ENCODE results near the gene PRSS1.

The PRSS1 gene

GRCh38 chr7:142788303-142789289 is 39.3 kb downstream of the PRSS1 start:
- TF ChIP-seq POLR2A (IDR thresholded peaks at IDR 0.05; ENCODE audit: low read length) (no peak), GATA1 (IDR thresholded peaks at IDR 0.05; ENCODE audit: low read depth, low read length) (no peak)
- no peak for DNase-seq

DNA sequence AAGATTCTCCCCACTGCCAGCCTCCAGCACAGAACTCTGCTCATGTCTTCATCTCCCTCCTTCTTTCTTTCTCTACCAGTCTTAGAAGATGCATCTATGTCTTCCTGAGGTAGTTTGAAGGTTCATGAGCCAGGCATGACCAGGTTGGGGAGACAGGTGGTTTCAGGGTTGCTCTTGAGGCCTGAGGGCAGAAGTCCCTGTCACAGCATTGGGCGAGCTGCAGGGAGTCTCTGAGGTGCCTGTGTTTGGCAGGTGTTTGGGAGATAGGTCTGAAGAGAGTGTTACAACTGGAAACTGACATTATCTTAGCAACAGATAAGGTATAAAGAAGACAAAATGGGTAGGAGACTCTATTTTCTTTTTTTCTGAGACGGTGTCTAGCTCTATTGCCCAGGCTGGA is 40.2 kb downstream of the PRSS1 start:
- TF ChIP-seq GATA1 (IDR thresholded peaks at IDR 0.05; ENCODE audit: low read depth, low read length), result no peak
- no peak for TF ChIP-seq POLR2A (IDR thresholded peaks at IDR 0.05; ENCODE audit: low read length)
- DNase-seq, result no peak

GRCh38 chr7:142790056-142790455 is 40.8 kb downstream of the PRSS1 start:
- DNase-seq, result peak in 1 of 2 experiments; percentile 35
- no peak for TF ChIP-seq POLR2A (IDR thresholded peaks at IDR 0.05; ENCODE audit: low read length)

DNA sequence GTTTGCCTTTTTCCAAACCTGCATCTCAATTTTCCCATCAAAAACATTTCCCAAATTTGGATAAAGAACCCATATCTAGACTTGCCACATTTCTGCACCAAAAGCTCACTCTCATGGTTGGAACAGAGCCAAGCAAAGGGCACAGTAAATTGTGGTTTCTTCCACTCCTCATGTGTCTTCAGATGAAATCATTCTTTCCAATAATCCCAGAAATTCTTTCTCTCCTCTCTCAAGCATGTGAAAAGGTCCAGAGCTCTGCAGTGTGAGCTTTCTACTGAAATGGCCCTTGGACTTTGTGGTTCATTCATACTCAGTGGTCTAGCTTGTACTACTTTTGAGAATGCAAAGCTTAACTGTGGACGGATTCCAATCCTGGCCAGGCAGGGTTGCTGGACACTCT is 41.3 kb downstream of the PRSS1 start:
- TF ChIP-seq POLR2A (IDR thresholded peaks at IDR 0.05; ENCODE audit: low read length) (no peak), GATA1 (IDR thresholded peaks at IDR 0.05; ENCODE audit: low read depth, low read length) (no peak)

GRCh38 chr7:142791502-142791901 is 42.2 kb downstream of the PRSS1 start:
- no peak for DNase-seq
- TF ChIP-seq POLR2A (IDR thresholded peaks at IDR 0.05; ENCODE audit: low read length) (no peak), GATA1 (IDR thresholded peaks at IDR 0.05; ENCODE audit: low read depth, low read length) (no peak)

More for the DNA sequence above, 41.3 kb downstream of the PRSS1 start:
- DNase-seq, result peak; percentile 46 to 67

DNA sequence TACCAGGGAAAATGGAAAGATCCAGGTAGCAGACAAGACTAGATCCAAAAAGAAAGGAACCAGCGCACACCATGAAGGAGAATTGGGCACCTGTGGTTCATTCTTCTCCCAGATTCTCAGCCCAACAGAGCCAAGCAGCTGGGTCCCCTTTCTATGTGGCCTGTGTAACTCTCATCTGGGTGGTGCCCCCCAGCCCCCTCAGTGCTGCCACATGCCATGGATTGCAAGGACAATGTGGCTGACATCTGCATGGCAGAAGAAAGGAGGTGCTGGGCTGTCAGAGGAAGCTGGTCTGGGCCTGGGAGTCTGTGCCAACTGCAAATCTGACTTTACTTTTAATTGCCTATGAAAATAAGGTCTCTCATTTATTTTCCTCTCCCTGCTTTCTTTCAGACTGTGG is 42.9 kb downstream of the PRSS1 start:
- no peak for DNase-seq
- TF ChIP-seq POLR2A (IDR thresholded peaks at IDR 0.05; ENCODE audit: low read length) (no peak), GATA1 (IDR thresholded peaks at IDR 0.05; ENCODE audit: low read depth, low read length) (no peak)

DNA sequence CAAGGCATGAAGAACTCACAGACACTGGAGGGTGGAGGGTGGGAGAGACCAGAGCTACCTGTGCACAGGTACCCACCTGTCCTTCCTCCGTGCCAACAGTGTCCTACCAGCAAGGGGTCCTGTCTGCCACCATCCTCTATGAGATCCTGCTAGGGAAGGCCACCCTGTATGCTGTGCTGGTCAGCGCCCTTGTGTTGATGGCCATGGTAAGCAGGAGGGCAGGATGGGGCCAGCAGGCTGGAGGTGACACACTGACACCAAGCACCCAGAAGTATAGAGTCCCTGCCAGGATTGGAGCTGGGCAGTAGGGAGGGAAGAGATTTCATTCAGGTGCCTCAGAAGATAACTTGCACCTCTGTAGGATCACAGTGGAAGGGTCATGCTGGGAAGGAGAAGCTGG is 43.3 kb downstream of the PRSS1 start:
- TF ChIP-seq GATA1 (IDR thresholded peaks at IDR 0.05; ENCODE audit: low read depth, low read length) (no peak), POLR2A (IDR thresholded peaks at IDR 0.05; ENCODE audit: low read length) (no peak)
- no peak for DNase-seq

- TF ChIP-seq GATA1 (IDR thresholded peaks at IDR 0.05; ENCODE audit: low read depth, low read length) (no peak), POLR2A (IDR thresholded peaks at IDR 0.05; ENCODE audit: low read length) (no peak)
- DNase-seq, result no peak
Measured at GRCh38 chr7:142793156-142793555, 43.9 kb downstream of the PRSS1 start.

GRCh38 chr7:142795339-142795863 is 46.1 kb downstream of the PRSS1 start:
- no peak for TF ChIP-seq GATA1 (IDR thresholded peaks at IDR 0.05; ENCODE audit: low read depth, low read length)
- no peak for TF ChIP-seq POLR2A (IDR thresholded peaks at IDR 0.05; ENCODE audit: low read length)
- DNase-seq, result no peak

GRCh38 chr7:142796001-142796500 is 46.8 kb downstream of the PRSS1 start:
- no peak for DNase-seq
- TF ChIP-seq POLR2A (IDR thresholded peaks at IDR 0.05; ENCODE audit: low read length) (no peak), GATA1 (IDR thresholded peaks at IDR 0.05; ENCODE audit: low read depth, low read length) (no peak)

DNA sequence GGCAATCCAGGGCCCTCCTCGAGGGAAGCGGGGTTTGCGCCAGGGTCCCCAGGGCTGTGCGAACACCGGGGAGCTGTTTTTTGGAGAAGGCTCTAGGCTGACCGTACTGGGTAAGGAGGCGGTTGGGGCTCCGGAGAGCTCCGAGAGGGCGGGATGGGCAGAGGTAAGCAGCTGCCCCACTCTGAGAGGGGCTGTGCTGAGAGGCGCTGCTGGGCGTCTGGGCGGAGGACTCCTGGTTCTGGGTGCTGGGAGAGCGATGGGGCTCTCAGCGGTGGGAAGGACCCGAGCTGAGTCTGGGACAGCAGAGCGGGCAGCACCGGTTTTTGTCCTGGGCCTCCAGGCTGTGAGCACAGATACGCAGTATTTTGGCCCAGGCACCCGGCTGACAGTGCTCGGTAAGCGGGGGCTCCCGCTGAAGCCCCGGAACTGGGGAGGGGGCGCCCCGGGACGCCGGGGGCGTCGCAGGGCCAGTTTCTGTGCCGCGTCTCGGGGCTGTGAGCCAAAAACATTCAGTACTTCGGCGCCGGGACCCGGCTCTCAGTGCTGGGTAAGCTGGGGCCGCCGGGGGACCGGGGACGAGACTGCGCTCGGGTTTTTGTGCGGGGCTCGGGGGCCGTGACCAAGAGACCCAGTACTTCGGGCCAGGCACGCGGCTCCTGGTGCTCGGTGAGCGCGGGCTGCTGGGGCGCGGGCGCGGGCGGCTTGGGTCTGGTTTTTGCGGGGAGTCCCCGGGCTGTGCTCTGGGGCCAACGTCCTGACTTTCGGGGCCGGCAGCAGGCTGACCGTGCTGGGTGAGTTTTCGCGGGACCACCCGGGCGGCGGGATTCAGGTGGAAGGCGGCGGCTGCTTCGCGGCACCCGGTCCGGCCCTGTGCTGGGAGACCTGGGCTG is 47.5 kb downstream of the PRSS1 start:
- no peak for TF ChIP-seq GATA1 (IDR thresholded peaks at IDR 0.05; ENCODE audit: low read depth, low read length)
- no peak for TF ChIP-seq POLR2A (IDR thresholded peaks at IDR 0.05; ENCODE audit: low read length)
- DNase-seq, result no peak

DNA sequence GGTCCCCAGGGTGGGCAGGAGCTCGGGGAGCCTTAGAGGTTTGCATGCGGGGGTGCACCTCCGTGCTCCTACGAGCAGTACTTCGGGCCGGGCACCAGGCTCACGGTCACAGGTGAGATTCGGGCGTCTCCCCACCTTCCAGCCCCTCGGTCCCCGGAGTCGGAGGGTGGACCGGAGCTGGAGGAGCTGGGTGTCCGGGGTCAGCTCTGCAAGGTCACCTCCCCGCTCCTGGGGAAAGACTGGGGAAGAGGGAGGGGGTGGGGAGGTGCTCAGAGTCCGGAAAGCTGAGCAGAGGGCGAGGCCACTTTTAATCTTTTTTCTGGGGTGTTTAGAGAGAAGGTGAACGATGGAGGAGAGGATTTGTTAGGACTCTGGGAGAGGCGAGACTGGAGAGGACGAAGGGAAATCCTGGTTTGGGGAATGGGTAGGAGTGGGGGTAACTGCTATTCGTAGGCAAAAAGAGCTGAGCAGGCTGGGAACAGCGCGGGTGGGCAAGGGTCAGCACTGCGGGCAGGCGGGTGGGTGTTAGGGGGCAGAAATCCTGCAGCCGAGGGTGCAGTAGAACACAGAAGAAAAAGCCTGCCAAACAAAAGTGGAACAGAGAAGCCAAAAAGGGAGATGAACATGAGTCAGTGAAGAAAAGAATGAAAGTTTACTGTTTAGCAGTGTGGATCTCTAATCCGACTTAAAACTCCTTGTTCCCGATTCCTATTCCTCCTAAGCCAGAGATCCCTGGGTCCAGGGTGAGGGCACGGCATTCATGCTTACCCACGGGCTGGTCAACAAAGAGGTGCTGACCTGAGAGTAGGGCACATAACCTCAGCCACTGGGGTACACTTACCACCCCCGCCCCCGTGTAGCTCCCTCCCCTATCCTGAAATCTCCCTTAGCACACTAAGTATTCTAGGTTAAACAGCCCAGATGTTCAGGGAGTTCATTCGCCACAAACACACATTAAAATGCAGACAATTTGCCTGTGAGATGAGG is 48.4 kb downstream of the PRSS1 start:
- DNase-seq, result no peak
- no peak for TF ChIP-seq POLR2A (IDR thresholded peaks at IDR 0.05; ENCODE audit: low read length)
- no peak for TF ChIP-seq GATA1 (IDR thresholded peaks at IDR 0.05; ENCODE audit: low read depth, low read length)

Measured in erythroblast (primary cell).